Measurements from ENCODE around the gene CASP2.

DNA sequence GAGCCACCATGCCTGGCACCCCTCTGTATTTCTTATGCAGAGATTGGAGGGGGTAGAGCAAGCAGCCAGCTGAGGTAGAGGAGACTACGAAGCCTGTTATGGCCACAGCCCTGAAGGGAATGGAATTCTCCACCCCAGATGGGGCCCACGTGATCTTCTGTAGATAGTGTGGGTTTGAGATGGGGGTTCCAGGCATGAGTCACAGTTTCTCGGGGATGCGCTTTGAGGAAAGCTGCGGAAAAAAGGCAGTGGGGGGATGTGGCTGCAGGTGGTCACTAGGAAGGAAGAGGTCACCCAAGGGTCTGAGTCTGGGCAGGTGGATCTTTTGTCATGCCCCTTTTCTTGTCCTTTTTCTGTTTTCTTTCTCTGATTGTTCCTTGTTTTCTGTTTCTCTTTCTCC lies 62.9 kb downstream of the CASP2 start:
- TF ChIP-seq POLR2A (IDR thresholded peaks at IDR 0.05) (no peak), CTCF (IDR thresholded peaks at IDR 0.05) (no peak)
